ENCODE measurements around the gene TEX28.
"Not testable (repeated sequence)": the region's sequence is repeated elsewhere in the genome, so short reads cannot be mapped to it uniquely, and the experiment has no call there.

The TEX28 gene

GRCh38 chrX:154269245-154269644 lies 25.7 kb downstream of the TEX28 start:
- not testable (repeated sequence) for H3K9me2 ChIP-seq (replicated peaks; ENCODE audit: insufficient read depth, low read length); H2AFZ ChIP-seq (ENCODE audit: low read depth, low read length, severe bottlenecking); H3K27ac ChIP-seq (ENCODE audit: low read depth, low read length); H3F3A ChIP-seq (ENCODE audit: insufficient read depth); H3K36me3 ChIP-seq (ENCODE audit: low read length); H3K9me3 ChIP-seq (ENCODE audit: insufficient read depth, low read length); H3K27me3 ChIP-seq (ENCODE audit: low read length); H3K9ac ChIP-seq (ENCODE audit: low read length); H3K4me3 ChIP-seq (ENCODE audit: insufficient read depth, low read length, poor library complexity, severe bottlenecking); H3K4me2 ChIP-seq (ENCODE audit: low read depth, low read length, poor library complexity, severe bottlenecking); H3K79me2 ChIP-seq (ENCODE audit: insufficient read depth, low read length); H4K20me1 ChIP-seq (ENCODE audit: low read depth, low read length)

GRCh38 chrX:154263072-154263471 lies 31.9 kb downstream of the TEX28 start:
- H3K9ac ChIP-seq (ENCODE audit: low read length); H2AFZ ChIP-seq (ENCODE audit: low read depth, low read length, severe bottlenecking); H3K4me2 ChIP-seq (ENCODE audit: low read depth, low read length, poor library complexity, severe bottlenecking); H3K36me3 ChIP-seq (ENCODE audit: low read length); H3K79me2 ChIP-seq (ENCODE audit: insufficient read depth, low read length); H3K9me3 ChIP-seq (ENCODE audit: insufficient read depth, low read length); H3F3A ChIP-seq (ENCODE audit: insufficient read depth); H3K27me3 ChIP-seq (ENCODE audit: low read length); H3K4me3 ChIP-seq (ENCODE audit: insufficient read depth, low read length, poor library complexity, severe bottlenecking); H4K20me1 ChIP-seq (ENCODE audit: low read depth, low read length); H3K27ac ChIP-seq (ENCODE audit: low read depth, low read length); H3K9me2 ChIP-seq (replicated peaks; ENCODE audit: insufficient read depth, low read length): not testable (repeated sequence)

GRCh38 chrX:154258711-154259110 lies 36.2 kb downstream of the TEX28 start:
- not testable (repeated sequence) for H3K27ac ChIP-seq (ENCODE audit: low read depth, low read length); H3K9me2 ChIP-seq (replicated peaks; ENCODE audit: insufficient read depth, low read length); H4K20me1 ChIP-seq (ENCODE audit: low read depth, low read length); H3K79me2 ChIP-seq (ENCODE audit: insufficient read depth, low read length); H3K36me3 ChIP-seq (ENCODE audit: low read length); H3K9ac ChIP-seq (ENCODE audit: low read length); H3K4me2 ChIP-seq (ENCODE audit: low read depth, low read length, poor library complexity, severe bottlenecking); H3K4me3 ChIP-seq (ENCODE audit: insufficient read depth, low read length, poor library complexity, severe bottlenecking); H3F3A ChIP-seq (ENCODE audit: insufficient read depth); H3K9me3 ChIP-seq (ENCODE audit: insufficient read depth, low read length); H3K27me3 ChIP-seq (ENCODE audit: low read length); H2AFZ ChIP-seq (ENCODE audit: low read depth, low read length, severe bottlenecking)

- H3K79me2 ChIP-seq (ENCODE audit: insufficient read depth, low read length); H3K27ac ChIP-seq (ENCODE audit: low read depth, low read length); H3F3A ChIP-seq (ENCODE audit: insufficient read depth); H3K4me3 ChIP-seq (ENCODE audit: insufficient read depth, low read length, poor library complexity, severe bottlenecking); H4K20me1 ChIP-seq (ENCODE audit: low read depth, low read length); H3K9ac ChIP-seq (ENCODE audit: low read length); H3K9me3 ChIP-seq (ENCODE audit: insufficient read depth, low read length); H2AFZ ChIP-seq (ENCODE audit: low read depth, low read length, severe bottlenecking); H3K4me2 ChIP-seq (ENCODE audit: low read depth, low read length, poor library complexity, severe bottlenecking); H3K27me3 ChIP-seq (ENCODE audit: low read length); H3K9me2 ChIP-seq (replicated peaks; ENCODE audit: insufficient read depth, low read length); H3K36me3 ChIP-seq (ENCODE audit: low read length): not testable (repeated sequence)
Observed at GRCh38 chrX:154257282-154257681, 37.6 kb downstream of the TEX28 start, which contains the start of gene OPN1MW3. Gene OPN1MW3 (plus strand): TSS chrX:154257582. CDS start chrX:154257620, 38 bp downstream.

- not testable (repeated sequence) for H3K79me2 ChIP-seq (ENCODE audit: insufficient read depth, low read length); H2AFZ ChIP-seq (ENCODE audit: low read depth, low read length, severe bottlenecking); H3K27ac ChIP-seq (ENCODE audit: low read depth, low read length); H3K4me3 ChIP-seq (ENCODE audit: insufficient read depth, low read length, poor library complexity, severe bottlenecking); H3F3A ChIP-seq (ENCODE audit: insufficient read depth); H3K9me3 ChIP-seq (ENCODE audit: insufficient read depth, low read length); H3K9ac ChIP-seq (ENCODE audit: low read length); H3K36me3 ChIP-seq (ENCODE audit: low read length); H3K4me2 ChIP-seq (ENCODE audit: low read depth, low read length, poor library complexity, severe bottlenecking); H4K20me1 ChIP-seq (ENCODE audit: low read depth, low read length); H3K9me2 ChIP-seq (replicated peaks; ENCODE audit: insufficient read depth, low read length); H3K27me3 ChIP-seq (ENCODE audit: low read length)
Observed at GRCh38 chrX:154248076-154248475, 46.8 kb downstream of the TEX28 start.

GRCh38 chrX:154247377-154248045 lies 47.4 kb downstream of the TEX28 start:
- not testable (repeated sequence) for H3K27ac ChIP-seq (ENCODE audit: low read depth, low read length); H3K4me3 ChIP-seq (ENCODE audit: insufficient read depth, low read length, poor library complexity, severe bottlenecking); H3K36me3 ChIP-seq (ENCODE audit: low read length); H3K9ac ChIP-seq (ENCODE audit: low read length); H4K20me1 ChIP-seq (ENCODE audit: low read depth, low read length); H3K27me3 ChIP-seq (ENCODE audit: low read length); H3F3A ChIP-seq (ENCODE audit: insufficient read depth); H3K79me2 ChIP-seq (ENCODE audit: insufficient read depth, low read length); H3K9me3 ChIP-seq (ENCODE audit: insufficient read depth, low read length); H3K9me2 ChIP-seq (replicated peaks; ENCODE audit: insufficient read depth, low read length); H2AFZ ChIP-seq (ENCODE audit: low read depth, low read length, severe bottlenecking); H3K4me2 ChIP-seq (ENCODE audit: low read depth, low read length, poor library complexity, severe bottlenecking)

- H3K4me2 ChIP-seq (ENCODE audit: low read depth, low read length, poor library complexity, severe bottlenecking); H3K27me3 ChIP-seq (ENCODE audit: low read length); H3K79me2 ChIP-seq (ENCODE audit: insufficient read depth, low read length); H2AFZ ChIP-seq (ENCODE audit: low read depth, low read length, severe bottlenecking); H3K9me2 ChIP-seq (replicated peaks; ENCODE audit: insufficient read depth, low read length); H3F3A ChIP-seq (ENCODE audit: insufficient read depth); H3K4me3 ChIP-seq (ENCODE audit: insufficient read depth, low read length, poor library complexity, severe bottlenecking); H3K9me3 ChIP-seq (ENCODE audit: insufficient read depth, low read length); H3K36me3 ChIP-seq (ENCODE audit: low read length); H3K27ac ChIP-seq (ENCODE audit: low read depth, low read length); H3K9ac ChIP-seq (ENCODE audit: low read length); H4K20me1 ChIP-seq (ENCODE audit: low read depth, low read length): not testable (repeated sequence)
Observed at GRCh38 chrX:154239982-154240503, 54.9 kb downstream of the TEX28 start.

GRCh38 chrX:154238939-154239559 lies 55.9 kb downstream of the TEX28 start:
- H3K27me3 ChIP-seq (ENCODE audit: low read length); H3K4me3 ChIP-seq (ENCODE audit: insufficient read depth, low read length, poor library complexity, severe bottlenecking); H4K20me1 ChIP-seq (ENCODE audit: low read depth, low read length); H3K27ac ChIP-seq (ENCODE audit: low read depth, low read length); H3F3A ChIP-seq (ENCODE audit: insufficient read depth); H3K9me2 ChIP-seq (replicated peaks; ENCODE audit: insufficient read depth, low read length); H3K9me3 ChIP-seq (ENCODE audit: insufficient read depth, low read length); H3K36me3 ChIP-seq (ENCODE audit: low read length); H3K4me2 ChIP-seq (ENCODE audit: low read depth, low read length, poor library complexity, severe bottlenecking); H3K9ac ChIP-seq (ENCODE audit: low read length); H3K79me2 ChIP-seq (ENCODE audit: insufficient read depth, low read length); H2AFZ ChIP-seq (ENCODE audit: low read depth, low read length, severe bottlenecking): not testable (repeated sequence)
